H9 (cell line): ENCODE measurements around the gene ARMH3. TPM values are rescaled to one million over a fixed set of nuclear protein-coding genes. Genes with fewer than 3 reads are reported as not detected.

Experiments used
- DNase-seq: peaks from one replicate; pipeline ENCODE4 v3.0.0-alpha.2; 2017
- H2AFZ ChIP-seq: one replicate; pipeline ENCODE4 v1.6.1; 2013; ENCODE audit warnings: mild to moderate bottlenecking, low read length, control low read depth, moderate library complexity
- H2AK5ac ChIP-seq: 2 replicates; pipeline ENCODE4 v1.6.1; 2013; ENCODE audit warnings: low read length, control low read depth, mixed read lengths; ENCODE audit not compliant: insufficient read length
- H2BK120ac ChIP-seq: one replicate; pipeline ENCODE4 v1.6.1; 2013; ENCODE audit warnings: low read depth, mild to moderate bottlenecking, low read length, control low read depth, inconsistent platforms; ENCODE audit not compliant: poor library complexity, severe bottlenecking
- H2BK12ac ChIP-seq: 2 replicates; pipeline ENCODE4 v1.6.1; 2013; ENCODE audit warnings: low read length, control low read depth, mixed read lengths, low read depth; ENCODE audit not compliant: insufficient read length
- H2BK15ac ChIP-seq: 2 replicates; pipeline ENCODE4 v1.6.1; 2013; ENCODE audit warnings: low read depth, low read length, control low read depth
- H2BK20ac ChIP-seq: one replicate; pipeline ENCODE4 v1.6.1; 2013; ENCODE audit warnings: low read depth, mild to moderate bottlenecking, low read length, control low read depth, inconsistent platforms; ENCODE audit not compliant: poor library complexity, severe bottlenecking
- H2BK5ac ChIP-seq: 2 replicates; pipeline ENCODE4 v1.6.1; 2013; ENCODE audit warnings: low read length, control low read depth, mixed read lengths; ENCODE audit not compliant: insufficient read length
- H3K14ac ChIP-seq: 2 replicates; pipeline ENCODE4 v1.6.1; 2013; ENCODE audit warnings: low read length, control low read depth; ENCODE audit not compliant: insufficient read depth
- H3K18ac ChIP-seq: 2 replicates; pipeline ENCODE4 v1.6.1; 2013; ENCODE audit warnings: low read depth, mild to moderate bottlenecking, mixed read lengths, low read length, control low read depth; ENCODE audit not compliant: insufficient read length
- H3K23ac ChIP-seq: 2 replicates; pipeline ENCODE4 v1.6.1; 2013; ENCODE audit warnings: low read length, control low read depth, mixed read lengths, low read depth; ENCODE audit not compliant: insufficient read length
- H3K23me2 ChIP-seq: 2 replicates; pipeline ENCODE4 v1.6.1; 2013; ENCODE audit warnings: low read depth, mild to moderate bottlenecking, mixed read lengths, low read length, control low read depth; ENCODE audit not compliant: insufficient read length, poor library complexity, severe bottlenecking
- H3K27ac ChIP-seq: 2 replicates; pipeline ENCODE4 v1.5.1; 2013; ENCODE audit warnings: low read length, control low read depth, mixed read lengths, low read depth; ENCODE audit not compliant: insufficient read length
- H3K27me3 ChIP-seq: 2 replicates; pipeline ENCODE4 v1.6.1; 2013; ENCODE audit warnings: low read length, control low read depth, inconsistent platforms; ENCODE audit not compliant: insufficient read depth
- H3K4ac ChIP-seq: 2 replicates; pipeline ENCODE4 v1.6.1; 2013; ENCODE audit warnings: low read depth, mild to moderate bottlenecking, control low read depth, inconsistent platforms, low read length, moderate library complexity
- H3K4me1 ChIP-seq: 2 replicates; pipeline ENCODE4 v1.6.1; 2013; ENCODE audit warnings: low read length, control low read depth, inconsistent platforms; ENCODE audit not compliant: insufficient read depth
- H3K4me2 ChIP-seq: 2 replicates; pipeline ENCODE4 v1.6.1; 2013; ENCODE audit warnings: low read length, control low read depth, mixed read lengths; ENCODE audit not compliant: insufficient read length, insufficient read depth
- H3K56ac ChIP-seq: 2 replicates; pipeline ENCODE4 v1.6.1; 2013; ENCODE audit warnings: low read depth, mild to moderate bottlenecking, mixed read lengths, low read length, control low read depth; ENCODE audit not compliant: insufficient read length
- H3K79me1 ChIP-seq: 2 replicates; pipeline ENCODE4 v1.6.1; 2013; ENCODE audit warnings: low read depth, mild to moderate bottlenecking, moderate library complexity, low read length, control low read depth, inconsistent platforms; ENCODE audit not compliant: insufficient read depth, poor library complexity, severe bottlenecking
- H3K79me2 ChIP-seq: 2 replicates; pipeline ENCODE4 v1.6.1; 2013; ENCODE audit warnings: low read length, control low read depth, inconsistent platforms; ENCODE audit not compliant: insufficient read depth
- H3K9ac ChIP-seq: 2 replicates; pipeline ENCODE4 v1.6.1; 2013; ENCODE audit warnings: low read length, control low read depth, mixed read lengths; ENCODE audit not compliant: insufficient read length; ENCODE audit errors: extremely low read depth
- H3K9me3 ChIP-seq: one replicate; pipeline ENCODE4 v1.6.1; 2013; ENCODE audit warnings: low read depth, low read length, inconsistent platforms; ENCODE audit not compliant: control insufficient read depth
- H3T11ph ChIP-seq: one replicate; pipeline ENCODE4 v1.6.1; 2013; ENCODE audit warnings: mild to moderate bottlenecking, low read length, control low read depth, inconsistent platforms
- H4K20me1 ChIP-seq: one replicate; pipeline ENCODE4 v1.6.1; 2013; ENCODE audit not compliant: control insufficient read depth, insufficient read length, insufficient read depth
- H4K5ac ChIP-seq: 2 replicates; pipeline ENCODE4 v1.6.1; 2013; ENCODE audit warnings: low read depth, mild to moderate bottlenecking, mixed read lengths, low read length, control low read depth; ENCODE audit not compliant: insufficient read length
- H4K8ac ChIP-seq: replicated peaks from 2 replicates; pipeline ENCODE4 v1.6.1; 2013; ENCODE audit warnings: low read length, control low read depth, mixed read lengths, low read depth; ENCODE audit not compliant: insufficient read length
- H4K91ac ChIP-seq: 2 replicates; pipeline ENCODE4 v1.6.1; 2013; ENCODE audit warnings: low read depth, mild to moderate bottlenecking, moderate library complexity, mixed read lengths, low read length, control low read depth; ENCODE audit not compliant: insufficient read length
- H3K27ac Mint-ChIP-seq, 3 experiments: 2 replicates in 2 of 3; 3 replicates in 1 of 3; pipeline ENCODE4 v1.8.0; 2020 to 2021; ENCODE audit warnings: mixed read lengths in 3 of 3, mild to moderate bottlenecking in 1 of 3, moderate library complexity in 1 of 3
- H3K27me3 Mint-ChIP-seq: 2 replicates; pipeline ENCODE4 v1.8.0; 2021; ENCODE audit warnings: low read depth, mild to moderate bottlenecking, moderate library complexity, mixed read lengths
- H3K36me3 Mint-ChIP-seq, 3 experiments: 2 replicates in 2 of 3; 3 replicates in 1 of 3; pipeline ENCODE4 v1.8.0; 2020 to 2021; ENCODE audit warnings: low read depth in 3 of 3, mixed read lengths in 3 of 3; ENCODE audit not compliant: insufficient read depth in 1 of 3
- H3K4me1 Mint-ChIP-seq, 2 experiments: 2 replicates each; pipeline ENCODE4 v1.8.0; 2020; ENCODE audit warnings: mixed read lengths in 2 of 2
- H3K4me3 Mint-ChIP-seq, 2 experiments: 2 replicates in 1 of 2; 3 replicates in 1 of 2; pipeline ENCODE4 v1.8.0; 2020 to 2021; ENCODE audit warnings: mild to moderate bottlenecking in 2 of 2, mixed read lengths in 2 of 2, moderate library complexity in 1 of 2
- H3K9me3 Mint-ChIP-seq, 2 experiments: 2 replicates in 1 of 2; 3 replicates in 1 of 2; pipeline ENCODE4 v1.8.0; 2020; ENCODE audit warnings: mild to moderate bottlenecking in 2 of 2, mixed read lengths in 2 of 2, moderate library complexity in 1 of 2
- WGBS: extraction: QIAGEN DNeasy Blood & Tissue Kit; methylation state at CpG from one replicate; pipeline ENCODE4 v1.1.7; 2013; ENCODE audit warnings: missing lambda C conversion rate, low lambda C conversion rate, mixed read lengths; ENCODE audit not compliant: insufficient read length; ENCODE audit errors: extremely low coverage; 5-methylcytosine and 5-hydroxymethylcytosine counted together
- total RNA-seq: library from RNA; stranded (reverse); gene quantifications from 2 replicates; pipeline ENCODE4 v1.2.1, GENCODE V29; 2021
- TF ChIP-seq, protein P1 (sequence below): fragments of 200-600 bp; sonication (generic); conservative IDR thresholded peaks from 3 replicates; pipeline ENCODE4 v1.8.0; 2021; ENCODE audit warnings: antibody characterized with exemption, mild to moderate bottlenecking

ARMH3 gene
- total RNA-seq, 1 experiment from 2014 or later: 20.4 TPM

DNA sequence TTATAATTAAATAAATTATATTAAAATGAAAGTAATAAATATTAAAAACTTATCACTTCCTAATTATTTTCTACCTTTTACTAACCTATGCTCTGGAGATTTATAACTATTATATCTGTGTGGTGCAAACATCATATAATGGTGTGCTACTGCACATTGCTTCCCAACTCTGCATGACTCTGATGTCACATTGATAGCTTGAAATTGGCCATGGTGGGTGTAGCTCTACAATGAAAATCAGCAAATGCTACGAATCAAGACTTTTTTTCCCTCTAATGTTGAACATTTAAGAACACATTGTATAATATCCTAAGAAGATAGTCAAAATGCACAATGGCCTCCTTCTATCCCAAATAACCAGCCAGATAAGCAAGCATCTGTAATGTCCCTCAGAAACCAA is 99.1 kb downstream of the ARMH3 start:
- DNase-seq: no peak
- TF ChIP-seq, protein P1, sequence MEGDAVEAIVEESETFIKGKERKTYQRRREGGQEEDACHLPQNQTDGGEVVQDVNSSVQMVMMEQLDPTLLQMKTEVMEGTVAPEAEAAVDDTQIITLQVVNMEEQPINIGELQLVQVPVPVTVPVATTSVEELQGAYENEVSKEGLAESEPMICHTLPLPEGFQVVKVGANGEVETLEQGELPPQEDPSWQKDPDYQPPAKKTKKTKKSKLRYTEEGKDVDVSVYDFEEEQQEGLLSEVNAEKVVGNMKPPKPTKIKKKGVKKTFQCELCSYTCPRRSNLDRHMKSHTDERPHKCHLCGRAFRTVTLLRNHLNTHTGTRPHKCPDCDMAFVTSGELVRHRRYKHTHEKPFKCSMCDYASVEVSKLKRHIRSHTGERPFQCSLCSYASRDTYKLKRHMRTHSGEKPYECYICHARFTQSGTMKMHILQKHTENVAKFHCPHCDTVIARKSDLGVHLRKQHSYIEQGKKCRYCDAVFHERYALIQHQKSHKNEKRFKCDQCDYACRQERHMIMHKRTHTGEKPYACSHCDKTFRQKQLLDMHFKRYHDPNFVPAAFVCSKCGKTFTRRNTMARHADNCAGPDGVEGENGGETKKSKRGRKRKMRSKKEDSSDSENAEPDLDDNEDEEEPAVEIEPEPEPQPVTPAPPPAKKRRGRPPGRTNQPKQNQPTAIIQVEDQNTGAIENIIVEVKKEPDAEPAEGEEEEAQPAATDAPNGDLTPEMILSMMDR: no peak
- H3K79me1 ChIP-seq: no peaks in the 10 kb centered on the region
- H4K20me1 ChIP-seq: no peaks in the 10 kb centered on the region
- no peaks in the 10 kb centered on the region for H3K27me3 ChIP-seq
- no peak overlapping the region for H3K4me2 ChIP-seq
- no peak overlapping the region for H2AK5ac ChIP-seq
- H3K4me1 ChIP-seq: no peaks in the 10 kb centered on the region
- no peak overlapping the region for H2BK5ac ChIP-seq
- no peak overlapping the region for H3K23ac ChIP-seq
- no peak overlapping the region for H2AFZ ChIP-seq
- no peak overlapping the region for H3K56ac ChIP-seq
- H3K14ac ChIP-seq: no peak overlapping the region
- H3K4me3 Mint-ChIP-seq: no peak overlapping the region
- no peak overlapping the region for H3K4ac ChIP-seq
- H2BK120ac ChIP-seq: no peak overlapping the region
- no peak overlapping the region for H3T11ph ChIP-seq
- H2BK15ac ChIP-seq: no peak overlapping the region
- peaks cover 6 to 26% (median 26%) of the 10 kb centered on the region in 3 experiments; a peak in 6 of 7 replicates for H3K36me3 Mint-ChIP-seq
- no CpG with 5 or more reads among the region's 1 CpG for WGBS
- H3K9ac ChIP-seq: no peak overlapping the region
- no peaks in the 10 kb centered on the region for H3K79me2 ChIP-seq
- H3K27me3 Mint-ChIP-seq: no peaks in the 10 kb centered on the region
- H3K18ac ChIP-seq: no peak overlapping the region
- no peak overlapping the region for H4K8ac ChIP-seq
- H3K27ac Mint-ChIP-seq: no peak overlapping the region
- H3K9me3 ChIP-seq: no peaks in the 10 kb centered on the region
- no peak overlapping the region for H4K5ac ChIP-seq
- H2BK12ac ChIP-seq: no peak overlapping the region
- no peaks in the 10 kb centered on the region for H3K23me2 ChIP-seq
- no peak overlapping the region for H2BK20ac ChIP-seq
- peaks cover 2 to 27% of the 10 kb centered on the region in 2 experiments; a peak in 2 of 4 replicates for H3K4me1 Mint-ChIP-seq
- H4K91ac ChIP-seq: no peak overlapping the region
- H3K27ac ChIP-seq: no peak overlapping the region
- H3K9me3 Mint-ChIP-seq: no peaks in the 10 kb centered on the region
